Keratinocyte (primary cell): ENCODE measurements around the gene NHSL1. TPM values are rescaled to one million over a fixed set of nuclear protein-coding genes. Genes with fewer than 3 reads are reported as not detected.

Source experiments
- DNase-seq: peaks from one replicate; pipeline ENCODE4 v3.0.0-alpha.2; 2011; ENCODE audit warnings: low read depth, missing footprints, low spot score
- FAIRE-seq: peaks from 2 replicates; lab custom pipeline; 2011; peaks lifted over from hg19 to GRCh38; lab: Jason Lieb, UNC
- H2AFZ ChIP-seq: 2 replicates; pipeline ENCODE4 v1.6.0; 2012; ENCODE audit warnings: low read length, control low read depth, inconsistent platforms; ENCODE audit not compliant: control insufficient read depth
- H3K27ac ChIP-seq: 2 replicates; pipeline ENCODE4 v1.5.1; 2011; ENCODE audit warnings: low read length; ENCODE audit not compliant: control insufficient read depth, insufficient read depth
- H3K27me3 ChIP-seq: 3 replicates; pipeline ENCODE4 v1.6.0; 2011; ENCODE audit warnings: low read length; ENCODE audit not compliant: control insufficient read depth, insufficient read depth; ENCODE audit errors: extremely low read depth
- H3K36me3 ChIP-seq, 2 experiments: 2 replicates in 1 of 2; 3 replicates in 1 of 2; pipeline ENCODE4 v1.5.1; 2011; ENCODE audit warnings: low read length in 2 of 2, mild to moderate bottlenecking in 1 of 2; ENCODE audit not compliant: control insufficient read depth in 2 of 2, insufficient read depth in 2 of 2; ENCODE audit errors: extremely low read depth in 1 of 2
- H3K4me1 ChIP-seq: 3 replicates; pipeline ENCODE4 v1.5.1; 2011; ENCODE audit warnings: low read length; ENCODE audit not compliant: control insufficient read depth, insufficient read depth; ENCODE audit errors: extremely low read depth
- H3K4me2 ChIP-seq: 3 replicates; pipeline ENCODE4 v1.6.0; 2011; ENCODE audit warnings: low read depth, low read length; ENCODE audit not compliant: control insufficient read depth, insufficient read depth; ENCODE audit errors: extremely low read depth
- H3K4me3 ChIP-seq, 3 experiments: fragments of 200-600 bp in 1 of 3; sonication (generic) in 1 of 3; 2 replicates in 2 of 3; 3 replicates in 1 of 3; pipeline ENCODE4 v1.5.1; 2011 to 2016; ENCODE audit warnings: low read length in 3 of 3, mild to moderate bottlenecking in 3 of 3, control low read depth in 2 of 3, inconsistent platforms in 1 of 3, low read depth in 1 of 3, mixed read lengths in 1 of 3, mixed run types in 1 of 3, moderate library complexity in 1 of 3; ENCODE audit not compliant: control insufficient read depth in 2 of 3, insufficient read depth in 2 of 3; ENCODE audit errors: extremely low read depth in 1 of 3
- H3K79me2 ChIP-seq: 2 replicates; pipeline ENCODE4 v1.6.0; 2012; ENCODE audit warnings: low read length; ENCODE audit not compliant: control insufficient read depth, insufficient read depth
- H3K9ac ChIP-seq: 3 replicates; pipeline ENCODE4 v1.6.0; 2011; ENCODE audit warnings: low read length; ENCODE audit not compliant: control insufficient read depth, insufficient read depth; ENCODE audit errors: extremely low read depth
- H3K9me1 ChIP-seq: 3 replicates; pipeline ENCODE4 v1.6.0; 2011; ENCODE audit warnings: low read length; ENCODE audit not compliant: control insufficient read depth, insufficient read depth; ENCODE audit errors: extremely low read depth
- H3K9me3 ChIP-seq: 2 replicates; pipeline ENCODE4 v1.5.1; 2012; ENCODE audit warnings: low read depth, low read length; ENCODE audit not compliant: control insufficient read depth
- H4K20me1 ChIP-seq: 3 replicates; pipeline ENCODE4 v1.6.0; 2011; ENCODE audit warnings: low read length; ENCODE audit not compliant: control insufficient read depth, insufficient read depth; ENCODE audit errors: extremely low read depth
- CTCF ChIP-seq, 3 experiments: IDR thresholded peaks in 1 of 3; conservative IDR thresholded peaks in 1 of 3; optimal IDR thresholded peaks in 1 of 3; 2 replicates in 2 of 3; 3 replicates in 1 of 3; pipeline versions ENCODE3 to v1.5.1; 2011; ENCODE audit warnings: low read length in 3 of 3, mild to moderate bottlenecking in 3 of 3, moderate library complexity in 2 of 3, control low read depth in 1 of 3, inconsistent platforms in 1 of 3; ENCODE audit not compliant: insufficient read depth in 2 of 3; ENCODE audit errors: extremely low read depth in 1 of 3
- EZH2 ChIP-seq: IDR thresholded peaks from one replicate; pipeline ENCODE4 v1.6.1; 2012; ENCODE audit warnings: inconsistent platforms, mild to moderate bottlenecking, low read length, moderate library complexity
- dilution Hi-C: fragments of 300-500 bp; cut with MboI; formaldehyde crosslinking; loops from one replicate; pipeline ENCODE4 v1.7.0; 2020; ENCODE audit warnings: low sequenced_read_pairs; ENCODE audit not compliant: extremely low pct_ligation_motif_present
- polyA plus RNA-seq, 5 experiments: library from polyadenylated mRNA; depleted of rRNA in 3 of 5; stranded (reverse) in 3 of 5; stranded (forward) in 1 of 5; unstranded in 1 of 5; fragments of >200 nt; gene quantifications; 1 replicate in 1 of 5; 2 replicates in 3 of 5; 3 replicates in 1 of 5; pipeline versions ENCODE4 v1.2.1 to v1.2.3, GENCODE V29; 2011 to 2012; ENCODE audit warnings: missing spikeins in 2 of 5, low read depth in 1 of 5, low replicate concordance in 1 of 5

The NHSL1 gene
- polyA plus RNA-seq, 1 donor (not counting 4 experiments of a cell fraction or from before 2014, with no cell fraction given) = 11.8 TPM

- Histone ChIP-seq H3K9ac (no peak overlapping the region), H3K27me3 (no peaks in the 10 kb centered on the region), H4K20me1 (no peaks in the 10 kb centered on the region), H3K4me3 (no peak overlapping the region), H3K9me1 (peaks cover 2% of the 10 kb centered on the region), H3K27ac (no peak overlapping the region), H3K36me3 (no peaks in the 10 kb centered on the region), H3K4me2 (no peak overlapping the region), H3K9me3 (no peaks in the 10 kb centered on the region), H3K4me1 (peaks cover 13% of the 10 kb centered on the region), H2AFZ (no peak overlapping the region), H3K79me2 (peaks cover 62% of the 10 kb centered on the region)
- no peak for DNase-seq
- no peak for FAIRE-seq
- TF ChIP-seq EZH2 (no peak), CTCF (optimal IDR thresholded peaks at IDR 0.05 in 1 of 3, IDR thresholded peaks at IDR 0.05 in 1 of 3, conservative IDR thresholded peaks at IDR 0.05 in 1 of 3; ENCODE audit: extremely low read depth in 1 of 3, insufficient read depth in 2 of 3, low read length in 3 of 3) (no peak)
- dilution Hi-C loops = no loop called here
Observed at GRCh38 chr6:138541823-138542481, 42.7 kb upstream of the NHSL1 start.

- Histone ChIP-seq H2AFZ (no peak overlapping the region), H3K4me2 (no peak overlapping the region), H3K9me3 (no peaks in the 10 kb centered on the region), H3K9me1 (no peaks in the 10 kb centered on the region), H3K27ac (no peak overlapping the region), H3K79me2 (peaks cover 58% of the 10 kb centered on the region), H3K27me3 (no peaks in the 10 kb centered on the region), H3K4me3 (no peak overlapping the region), H3K4me1 (peaks cover 9% of the 10 kb centered on the region), H3K36me3 (no peaks in the 10 kb centered on the region), H4K20me1 (no peaks in the 10 kb centered on the region), H3K9ac (no peak overlapping the region)
- TF ChIP-seq EZH2 = no peak
- TF ChIP-seq CTCF (optimal IDR thresholded peaks at IDR 0.05 in 1 of 3, IDR thresholded peaks at IDR 0.05 in 1 of 3, conservative IDR thresholded peaks at IDR 0.05 in 1 of 3; ENCODE audit: extremely low read depth in 1 of 3, insufficient read depth in 2 of 3, low read length in 3 of 3) = no peak
- FAIRE-seq (no peak), DNase-seq (no peak)
- dilution Hi-C loops = no loop called here
Observed at GRCh38 chr6:138540468-138540867, 41.2 kb upstream of the NHSL1 start.
